Measurements from ENCODE around the gene C11orf87.

Gene C11orf87

GRCh38 chr11:109439684-109440083 is 17.7 kb downstream of the C11orf87 start:
- DNase-seq (ENCODE audit: low read depth in 2 of 2): no peak

DNA sequence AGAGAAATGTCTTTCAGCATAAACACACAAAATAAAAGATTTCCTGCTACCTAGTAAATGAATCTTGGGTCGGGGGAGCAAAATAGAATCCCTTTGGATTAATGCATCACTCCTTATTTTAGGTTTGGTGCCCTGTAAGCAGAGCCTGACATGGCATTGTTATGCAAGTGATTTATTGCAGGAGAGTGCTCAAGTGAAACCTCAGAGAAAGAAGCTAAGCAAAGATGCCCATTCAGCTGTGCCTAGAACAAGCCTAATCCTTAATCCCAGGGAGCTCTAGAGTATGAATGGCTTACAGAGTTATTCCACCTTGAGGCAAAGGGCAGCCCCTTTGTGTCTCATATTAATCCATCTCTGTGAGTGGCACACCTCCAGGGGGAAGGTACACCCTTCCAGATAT is 21.1 kb downstream of the C11orf87 start:
- DNase-seq (ENCODE audit: low read depth in 2 of 2): no peak

DNA sequence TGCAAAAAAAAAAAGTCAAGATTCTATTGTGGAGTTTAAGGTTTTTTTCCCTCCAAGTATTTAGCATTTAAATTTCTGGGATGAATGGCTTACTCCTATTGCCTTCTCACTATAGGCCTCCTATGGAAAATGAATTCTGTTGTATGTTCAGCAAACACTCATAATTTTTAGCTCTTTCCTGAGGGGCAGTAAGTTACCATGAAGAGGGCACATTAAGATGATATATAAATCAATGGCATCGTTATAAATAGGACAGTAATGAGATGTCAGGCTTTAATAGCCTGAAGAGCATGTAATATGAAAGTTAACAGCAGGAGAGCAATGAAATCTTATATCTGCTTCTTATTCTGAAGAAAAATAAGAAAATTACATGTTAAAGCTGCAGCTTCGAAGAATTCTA is 32.9 kb downstream of the C11orf87 start:
- no peak for DNase-seq (ENCODE audit: low read depth in 2 of 2)

All from stimulated activated CD4-positive, alpha-beta T cell treated with anti-CD3 and anti-CD28 coated beads, Interleukin-4, amount 100 ng/mL, for 48 hours (primary cell).